HG03103 (cell line): ENCODE data around the gene YKT6.

Experiments
- ATAC-seq: cut with Tn5 transposase; IDR thresholded peaks from one replicate; pipeline ENCODE4 v1.9.1; 2021; ENCODE audit warnings: low read depth; ENCODE audit not compliant: unreplicated experiment

YKT6 gene

GRCh38 chr7:44228571-44229350 lies 28.0 kb downstream of the YKT6 start:
- no peak for ATAC-seq

- no peak for ATAC-seq
Observed at GRCh38 chr7:44229546-44230105, 28.8 kb downstream of the YKT6 start.

GRCh38 chr7:44230286-44230685 lies 29.5 kb downstream of the YKT6 start:
- no peak for ATAC-seq

- no peak for ATAC-seq
Observed at GRCh38 chr7:44231088-44231487, 30.3 kb downstream of the YKT6 start.

- ATAC-seq: no peak
Observed at GRCh38 chr7:44232396-44232795, 31.6 kb downstream of the YKT6 start.

- no peak for ATAC-seq
Observed at GRCh38 chr7:44232901-44233715, 32.3 kb downstream of the YKT6 start.

- no peak for ATAC-seq
Observed at GRCh38 chr7:44235066-44235465, 34.3 kb downstream of the YKT6 start.

- no peak for ATAC-seq
Observed at GRCh38 chr7:44235582-44236332, 35.0 kb downstream of the YKT6 start.

GRCh38 chr7:44236333-44236728 lies 35.6 kb downstream of the YKT6 start:
- ATAC-seq: no peak

GRCh38 chr7:44237696-44238095 lies 36.9 kb downstream of the YKT6 start:
- ATAC-seq: no peak

- no peak for ATAC-seq
Observed at GRCh38 chr7:44238116-44238695, 37.4 kb downstream of the YKT6 start.

GRCh38 chr7:44239361-44239760 lies 38.6 kb downstream of the YKT6 start:
- ATAC-seq: no peak

GRCh38 chr7:44240376-44240775 lies 39.6 kb downstream of the YKT6 start:
- ATAC-seq: no peak

- no peak for ATAC-seq
Observed at GRCh38 chr7:44240983-44241510, 40.3 kb downstream of the YKT6 start.

- no peak for ATAC-seq
Observed at GRCh38 chr7:44242091-44242490, 41.3 kb downstream of the YKT6 start.

GRCh38 chr7:44244282-44244681 lies 43.5 kb downstream of the YKT6 start:
- ATAC-seq: no peak

GRCh38 chr7:44246396-44247113 lies 45.8 kb downstream of the YKT6 start:
- no peak for ATAC-seq

GRCh38 chr7:44247868-44248651 lies 47.3 kb downstream of the YKT6 start:
- ATAC-seq: no peak
